Activated T-helper 2 cell treated with anti-CD3 and anti-CD28 coated beads, Interferon-gamma antibody, Interleukin-2, Interleukin-4, amounts not matched to agents 10 μg/mL and 5 μg/mL and 100 μg/mL, durations not matched to agents 14 hours and 24 hours and 36 hours (primary cell): ENCODE measurements around the gene ACO2. TPM values are rescaled to one million over a fixed set of nuclear protein-coding genes. Genes with fewer than 3 reads are reported as not detected.
"Not testable (repeated sequence)": the region's sequence is repeated elsewhere in the genome, so short reads cannot be mapped to it uniquely, and the experiment has no call there.

Source experiments
- DNase-seq: peaks from one replicate; pipeline ENCODE4 v3.0.0; 2021; ENCODE audit warnings: low spot score
- H3K27ac Mint-ChIP-seq: one replicate; pipeline ENCODE4 v1.8.0; 2021; ENCODE audit warnings: mixed read lengths
- H3K27me3 Mint-ChIP-seq: one replicate; pipeline ENCODE4 v1.8.0; 2021; ENCODE audit warnings: low read depth, mixed read lengths
- H3K36me3 Mint-ChIP-seq: one replicate; pipeline ENCODE4 v1.8.0; 2021; ENCODE audit warnings: low read depth, mixed read lengths
- H3K4me1 Mint-ChIP-seq: one replicate; pipeline ENCODE4 v1.8.0; 2021; ENCODE audit warnings: low read depth, mixed read lengths
- H3K4me3 Mint-ChIP-seq: one replicate; pipeline ENCODE4 v1.8.0; 2021; ENCODE audit warnings: low read depth, mild to moderate bottlenecking, moderate library complexity, mixed read lengths
- H3K9me3 Mint-ChIP-seq: one replicate; pipeline ENCODE4 v1.8.0; 2021; ENCODE audit warnings: mixed read lengths
- intact Hi-C: fragments of 100-400 bp; cut with micrococcal nuclease; formaldehyde crosslinking; loops from one replicate; pipeline ENCODE4 v1.15.1; 2023
- total RNA-seq: library from RNA; stranded (reverse); gene quantifications from 2 replicates; pipeline ENCODE4 v1.2.3, GENCODE V29; 2022

Gene ACO2
- total RNA-seq, 1 donor from 2014 or later, result 94.1 TPM

DNA sequence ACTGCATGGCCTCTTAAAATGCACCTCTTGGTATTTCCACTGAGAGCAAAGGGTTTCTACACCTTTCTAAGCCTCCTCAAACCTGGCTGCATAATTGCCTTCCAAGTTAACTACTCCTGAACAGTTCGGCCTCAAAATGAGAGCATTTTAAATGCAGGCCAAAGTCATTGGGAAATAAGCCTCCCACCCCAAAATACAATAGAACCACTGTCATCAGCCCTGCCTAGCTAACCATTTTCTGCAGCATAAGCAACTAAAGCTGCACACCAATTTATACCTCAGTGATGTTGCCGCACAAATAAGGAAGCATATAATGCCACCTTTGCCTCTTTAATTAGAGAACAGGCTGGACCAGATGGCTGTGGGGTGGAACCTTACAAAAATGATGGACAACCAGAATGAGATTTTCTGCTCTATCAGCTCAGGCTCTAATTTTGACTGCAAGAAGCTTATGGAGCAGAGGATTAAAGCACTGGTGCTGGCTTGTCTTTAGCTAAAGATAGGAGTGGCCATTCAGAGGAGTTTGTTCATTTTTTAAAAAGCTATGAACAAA lies 26.6 kb upstream of the ACO2 start:
- H3K27me3 Mint-ChIP-seq, result no peaks in the 10 kb centered on the region
- DNase-seq, result no peak
- peaks cover 33% of the 10 kb centered on the region for H3K36me3 Mint-ChIP-seq
- no peak overlapping the region for H3K4me3 Mint-ChIP-seq
- no peaks in the 10 kb centered on the region for H3K9me3 Mint-ChIP-seq
- peaks cover 7% of the 10 kb centered on the region for H3K4me1 Mint-ChIP-seq
- intact Hi-C loops, result loop anchor here (10.0 kb wide), 2 partner anchors 182 to 238 kb away; partner anchors contain the start of genes DESI1, L3MBTL2 and XRCC6
- no peak overlapping the region for H3K27ac Mint-ChIP-seq

DNA sequence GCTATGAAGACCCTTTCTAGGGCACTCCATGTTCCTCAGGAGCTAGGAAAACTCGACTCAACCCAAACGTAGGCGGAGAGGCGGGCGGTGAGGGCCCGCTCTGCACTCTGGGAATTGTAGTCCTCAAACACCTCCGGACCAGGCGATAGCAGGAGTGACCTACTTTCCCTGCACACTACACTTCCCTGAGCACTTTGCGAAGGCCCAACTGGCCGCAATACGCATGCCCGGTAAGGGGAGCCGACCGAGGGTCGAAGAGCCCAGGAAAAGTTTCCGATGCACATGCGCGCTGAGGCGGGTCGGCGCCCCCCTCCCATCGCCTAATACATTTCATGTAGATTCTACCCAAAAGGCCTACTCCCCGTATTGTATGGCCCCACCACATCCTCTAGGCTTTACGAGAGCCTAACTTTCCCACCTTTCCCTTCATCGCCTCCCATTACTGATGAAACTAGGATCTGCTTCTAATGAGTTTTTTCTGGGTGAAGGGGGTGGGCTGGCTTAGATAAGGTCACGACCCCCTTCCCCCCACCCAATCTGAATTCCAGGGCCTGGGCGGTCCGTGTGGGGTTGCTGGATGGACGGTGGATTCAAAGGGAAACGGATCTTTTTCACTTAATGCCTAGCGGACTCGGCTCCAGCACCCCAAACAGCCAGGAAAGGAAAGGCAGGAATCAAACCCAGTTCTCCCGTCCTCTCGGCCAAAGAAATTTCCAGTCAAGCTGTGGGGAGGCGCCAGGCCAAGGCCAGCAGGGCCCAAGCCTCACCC lies 24.4 kb upstream of the ACO2 start:
- DNase-seq, result peak; percentile 83
- peak overlapping the region; percentile 96 for H3K4me3 Mint-ChIP-seq
- no peaks in the 10 kb centered on the region for H3K9me3 Mint-ChIP-seq
- peak overlapping the region; percentile 89 for H3K27ac Mint-ChIP-seq
- intact Hi-C loops, result loop anchor here (1.0 to 10.0 kb wide), 4 partner anchors 25 to 240 kb away; partner anchors contain the start of genes ACO2, DESI1, L3MBTL2 and XRCC6
- H3K4me1 Mint-ChIP-seq, result peaks cover 13% of the 10 kb centered on the region
- no peaks in the 10 kb centered on the region for H3K27me3 Mint-ChIP-seq
- H3K36me3 Mint-ChIP-seq, result peaks cover 25% of the 10 kb centered on the region

DNA sequence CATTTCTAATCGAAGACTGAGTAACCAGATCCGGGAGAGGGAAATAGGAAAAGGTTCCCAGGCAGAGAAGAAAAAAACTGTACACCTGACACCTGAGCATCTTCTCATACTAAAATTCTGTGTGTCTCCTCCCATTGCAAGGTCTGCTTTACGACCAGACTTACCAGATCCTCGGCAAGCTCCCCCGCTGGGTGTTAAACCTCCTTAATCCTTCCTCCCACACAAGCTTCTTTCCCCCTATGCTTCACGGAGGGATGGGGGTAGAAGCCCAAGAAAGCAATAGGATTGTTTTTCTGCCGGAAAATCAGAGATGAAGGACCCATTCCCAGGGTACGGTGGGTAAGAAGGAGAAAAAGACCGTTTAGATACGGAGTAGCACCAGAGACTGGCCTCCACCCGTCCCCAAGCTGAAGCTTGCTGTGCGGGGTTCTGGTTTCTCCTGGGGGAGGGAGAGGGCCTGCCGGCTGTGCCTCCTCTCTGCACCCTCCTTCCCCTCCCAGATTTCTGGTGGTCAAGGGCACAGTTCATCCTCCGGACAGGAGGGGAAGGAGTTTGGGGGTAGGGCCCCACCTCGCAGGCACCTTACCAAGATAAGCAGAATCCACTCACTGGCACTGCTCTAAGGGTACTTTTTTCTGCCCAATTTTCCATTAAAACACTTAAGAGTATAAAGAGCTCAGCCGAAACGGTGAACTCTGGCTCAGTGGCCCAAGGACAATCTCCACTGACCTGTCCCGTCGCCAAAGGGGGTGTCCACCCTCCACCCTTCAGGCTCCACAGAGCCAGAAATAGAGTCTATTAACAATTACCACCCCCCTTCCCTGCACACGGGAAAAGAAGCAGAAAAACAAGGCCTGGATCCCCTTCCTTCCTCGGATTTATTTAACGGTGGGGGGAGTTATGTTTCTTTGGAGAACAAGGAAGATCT lies 23.5 kb upstream of the ACO2 start:
- no peaks in the 10 kb centered on the region for H3K27me3 Mint-ChIP-seq
- H3K4me1 Mint-ChIP-seq, result peaks cover 13% of the 10 kb centered on the region
- no peaks in the 10 kb centered on the region for H3K9me3 Mint-ChIP-seq
- peak overlapping the region; percentile 96 for H3K4me3 Mint-ChIP-seq
- peak overlapping the region; percentile 89 for H3K27ac Mint-ChIP-seq
- peak; percentile 30 for DNase-seq
- intact Hi-C loops, result loop anchor here (2.0 to 10.0 kb wide), 3 partner anchors 179 to 495 kb away; partner anchors contain the start of genes DESI1, L3MBTL2 and XRCC6
- peaks cover 25% of the 10 kb centered on the region for H3K36me3 Mint-ChIP-seq

DNA sequence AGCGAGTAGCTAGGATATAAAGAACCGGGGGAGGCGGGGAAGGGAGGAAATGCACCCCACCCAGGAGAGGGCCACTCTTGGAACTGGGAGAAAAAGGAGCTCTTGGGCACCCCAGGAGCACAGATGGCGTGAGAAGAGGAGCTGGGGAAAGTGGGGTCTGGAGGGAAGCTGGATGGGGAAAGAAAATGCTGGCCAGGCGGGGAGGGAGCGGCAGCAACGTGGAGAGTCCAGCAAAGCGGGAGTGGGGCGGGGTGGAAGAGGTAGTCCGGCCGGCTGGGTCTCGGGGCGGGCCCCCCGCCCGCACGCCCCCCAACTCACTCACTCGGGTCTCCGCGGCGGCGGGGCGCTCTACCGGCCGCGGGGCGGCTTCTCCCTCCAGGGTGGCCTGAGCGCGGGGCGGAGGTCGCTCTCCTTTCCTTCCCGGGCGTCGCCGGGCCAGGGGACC lies 22.8 kb upstream of the ACO2 start:
- Mint-ChIP-seq H3K27me3 (no peaks in the 10 kb centered on the region), H3K4me3 (peak overlapping the region; percentile 96), H3K9me3 (no peaks in the 10 kb centered on the region), H3K27ac (peak overlapping the region; percentile 98), H3K36me3 (peaks cover 25% of the 10 kb centered on the region), H3K4me1 (peaks cover 13% of the 10 kb centered on the region)
- intact Hi-C loops, result loop anchor here (2.0 to 10.0 kb wide), 3 partner anchors 179 to 495 kb away; partner anchors contain the start of genes DESI1, L3MBTL2 and XRCC6
- no peak for DNase-seq

DNA sequence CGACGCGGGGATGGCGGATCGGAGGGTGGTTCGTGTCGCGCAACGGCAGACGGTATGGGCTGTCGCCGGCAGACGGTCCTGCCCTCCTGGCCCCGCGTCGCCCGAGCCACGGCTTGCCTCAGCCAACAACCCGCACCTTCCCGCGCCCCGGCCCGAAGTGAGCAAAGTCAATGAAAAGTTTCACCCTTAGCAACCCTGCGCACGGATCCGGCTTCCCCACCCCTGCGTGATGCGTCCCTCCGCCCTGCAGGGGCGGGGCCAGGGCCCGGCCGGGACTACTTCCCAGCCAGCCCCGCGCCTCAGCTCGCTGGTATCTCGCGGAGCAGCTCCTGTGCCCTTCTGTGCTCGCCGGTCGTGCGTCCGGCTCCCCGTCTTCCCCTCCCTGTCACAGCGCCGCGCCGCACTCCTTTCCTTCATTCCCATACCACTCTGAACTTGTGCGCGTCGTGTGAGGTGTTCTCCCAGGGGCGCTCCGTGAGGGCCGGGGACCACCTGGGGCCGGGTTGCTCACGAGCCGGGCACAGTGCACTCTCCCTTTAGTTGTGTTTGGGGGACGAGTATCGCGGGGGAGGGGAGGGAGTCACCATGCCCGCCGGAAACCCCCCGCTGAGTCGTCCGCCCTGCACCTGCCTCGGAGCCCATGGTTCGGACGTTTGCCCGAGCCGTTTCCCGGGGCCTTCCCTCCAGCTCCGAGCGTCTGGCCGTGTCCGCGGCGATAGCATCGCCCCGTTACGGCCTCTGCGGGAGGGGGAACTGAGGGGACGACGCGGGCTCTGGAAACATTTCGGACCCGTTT lies 22.1 kb upstream of the ACO2 start, which contains the start of gene TOB2:
Gene TOB2 (minus strand): TSS at position 163 of the 796 bp plus-strand sequence. CDS start 9,456 bp downstream, outside the sequence.
- intact Hi-C loops, result loop anchor here (2.0 to 10.0 kb wide), 3 partner anchors 178 to 494 kb away; partner anchors contain the start of genes DESI1, L3MBTL2 and XRCC6
- no peaks in the 10 kb centered on the region for H3K9me3 Mint-ChIP-seq
- peaks cover 13% of the 10 kb centered on the region for H3K4me1 Mint-ChIP-seq
- DNase-seq, result peak; percentile 95
- H3K4me3 Mint-ChIP-seq, result peak within 1 kb of the TSS; percentile 96
- H3K36me3 Mint-ChIP-seq, result peaks cover 22% of the 10 kb centered on the region
- H3K27me3 Mint-ChIP-seq, result no peaks in the 10 kb centered on the region
- peak within 1 kb of the TSS; percentile 98 for H3K27ac Mint-ChIP-seq

DNA sequence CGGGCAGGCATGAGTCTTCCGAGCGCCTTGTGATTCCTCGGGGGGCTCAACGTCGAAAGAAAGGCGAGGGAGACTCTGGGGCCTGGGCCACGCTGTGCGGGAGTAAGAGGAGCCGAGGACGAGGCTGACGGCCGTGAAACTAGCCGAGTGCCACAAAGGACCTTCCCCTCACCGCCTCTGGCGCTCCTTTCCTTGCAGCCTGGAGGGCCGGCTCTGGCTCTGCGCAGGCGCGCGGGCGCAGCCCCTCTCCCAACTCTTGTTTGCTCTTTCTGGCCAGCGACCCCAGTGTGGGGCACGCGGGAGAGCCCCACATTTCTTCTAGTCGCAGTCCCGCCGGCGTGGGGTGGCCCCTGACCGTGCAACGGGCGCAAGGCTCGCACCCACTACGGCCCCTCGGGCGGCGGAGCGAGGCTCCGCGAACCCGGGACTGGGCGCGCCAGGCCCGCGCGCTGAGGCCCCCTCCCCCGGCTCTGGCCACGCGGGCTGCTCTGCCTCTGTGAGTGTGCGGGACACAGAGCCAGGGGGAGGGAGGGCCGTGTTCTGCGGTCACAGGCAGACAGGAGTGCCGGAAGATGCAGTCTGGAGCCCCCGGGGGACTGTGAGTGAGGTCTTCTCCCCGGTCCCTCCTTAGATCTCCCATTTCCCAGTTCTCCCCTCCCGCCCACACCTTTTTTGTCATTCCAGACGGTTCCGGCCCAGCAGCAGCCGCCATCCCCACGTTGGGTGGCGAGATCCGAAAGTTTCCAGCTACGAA lies 21.3 kb upstream of the ACO2 start:
- DNase-seq, result peak; percentile 61
- Mint-ChIP-seq H3K4me1 (peaks cover 11% of the 10 kb centered on the region), H3K27me3 (no peaks in the 10 kb centered on the region), H3K4me3 (peak overlapping the region; percentile 96), H3K27ac (peak overlapping the region; percentile 98), H3K9me3 (no peaks in the 10 kb centered on the region), H3K36me3 (peaks cover 17% of the 10 kb centered on the region)
- intact Hi-C loops, result loop anchor here (1.0 to 10.0 kb wide), 4 partner anchors 21 to 493 kb away; partner anchors contain the start of genes DESI1, L3MBTL2, PHF5A and XRCC6

DNA sequence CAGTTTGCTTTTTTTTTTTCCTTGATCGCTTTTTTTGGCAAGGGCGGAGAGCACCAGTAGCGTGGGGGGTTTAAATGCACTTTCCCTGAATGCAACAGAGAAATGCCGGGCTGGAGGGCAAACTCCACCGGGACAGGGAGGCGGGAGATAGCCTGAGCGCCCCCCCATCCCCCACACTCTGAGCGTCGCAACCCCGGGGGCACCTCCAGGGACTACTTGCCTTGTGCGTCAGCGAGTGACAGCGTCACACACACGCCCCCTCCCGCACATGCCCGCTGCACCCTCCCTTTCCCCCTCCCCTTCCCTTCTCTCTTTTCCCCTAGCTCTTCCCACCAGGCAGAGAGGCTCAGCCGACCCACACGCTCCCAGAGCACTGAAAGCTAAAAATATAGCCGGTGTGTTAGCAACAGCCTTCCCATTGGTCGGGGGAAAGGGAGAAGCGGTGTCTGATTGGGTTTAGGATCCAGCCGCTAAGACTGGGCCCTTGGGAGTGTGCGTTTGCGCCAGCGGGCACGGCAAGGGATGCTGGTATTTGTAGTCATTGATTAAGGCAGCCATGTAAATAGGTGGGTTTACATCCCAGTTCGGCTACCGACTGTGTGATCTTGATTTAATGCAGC lies 20.6 kb upstream of the ACO2 start:
- no peaks in the 10 kb centered on the region for H3K27me3 Mint-ChIP-seq
- H3K4me3 Mint-ChIP-seq, result peak overlapping the region; percentile 96
- intact Hi-C loops, result loop anchor here (1.0 to 10.0 kb wide), 3 partner anchors 20 to 243 kb away; partner anchors contain the start of genes DESI1, L3MBTL2, PHF5A and XRCC6
- peaks cover 13% of the 10 kb centered on the region for H3K36me3 Mint-ChIP-seq
- peaks cover 6% of the 10 kb centered on the region for H3K4me1 Mint-ChIP-seq
- no peaks in the 10 kb centered on the region for H3K9me3 Mint-ChIP-seq
- peak overlapping the region; percentile 98 for H3K27ac Mint-ChIP-seq
- DNase-seq, result peak; percentile 91

DNA sequence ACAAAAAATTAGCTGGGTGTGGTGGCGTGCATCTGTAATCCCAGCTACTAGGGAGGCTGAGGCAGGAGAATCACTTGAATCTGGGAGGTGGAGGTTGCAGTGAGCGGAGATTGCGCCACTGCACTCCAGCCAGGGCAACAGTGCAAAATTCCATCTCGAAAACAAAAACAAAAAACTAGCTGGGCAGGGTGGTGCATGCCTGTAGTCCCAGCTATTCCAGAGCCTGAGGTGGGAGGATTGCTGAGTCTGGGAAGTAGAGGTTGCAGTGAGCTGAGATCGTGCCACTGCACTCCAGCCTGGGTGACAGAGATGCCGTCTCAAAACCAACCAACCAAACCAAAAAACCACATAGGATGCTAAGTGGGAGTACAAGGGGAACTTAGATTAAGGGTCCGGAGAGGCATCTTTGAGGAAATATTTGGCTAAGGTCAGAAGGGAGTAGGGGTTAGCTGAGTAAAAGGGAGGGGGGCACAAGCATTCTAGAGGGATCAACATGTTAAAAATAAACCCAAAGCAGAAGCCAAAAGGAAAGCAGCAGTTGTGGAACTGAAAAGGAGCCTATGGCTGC lies 10.7 kb upstream of the ACO2 start:
- Mint-ChIP-seq H3K27ac (no peak overlapping the region), H3K27me3 (no peaks in the 10 kb centered on the region), H3K36me3 (peaks cover 34% of the 10 kb centered on the region), H3K9me3 (no peaks in the 10 kb centered on the region), H3K4me1 (peaks cover 3% of the 10 kb centered on the region), H3K4me3 (no peak overlapping the region)
- intact Hi-C loops, result no loop called here
- no peak for DNase-seq

DNA sequence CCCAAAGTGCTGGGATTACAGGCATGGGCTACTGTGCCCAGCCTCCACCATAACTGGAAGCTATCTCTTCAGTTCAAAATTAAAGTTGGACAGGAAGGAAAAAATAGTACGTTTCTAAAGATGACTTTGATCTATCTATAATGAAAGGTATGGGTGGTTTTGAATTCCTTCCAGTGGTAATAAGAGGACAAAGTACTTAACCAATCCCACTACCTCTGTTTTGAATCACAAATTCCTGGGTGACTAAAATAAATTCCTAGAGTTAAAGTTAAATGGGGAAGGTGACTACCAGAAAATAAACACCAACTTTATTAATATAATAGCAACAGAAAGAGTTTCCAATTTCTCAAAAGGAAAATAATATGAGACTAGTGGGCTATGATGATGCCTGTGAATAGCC lies 9.5 kb upstream of the ACO2 start:
- Mint-ChIP-seq H3K4me1 (peaks cover 3% of the 10 kb centered on the region), H3K27ac (no peak overlapping the region), H3K9me3 (no peaks in the 10 kb centered on the region), H3K27me3 (no peaks in the 10 kb centered on the region), H3K36me3 (peaks cover 40% of the 10 kb centered on the region), H3K4me3 (no peak overlapping the region)
- no peak for DNase-seq
- intact Hi-C loops, result no loop called here

DNA sequence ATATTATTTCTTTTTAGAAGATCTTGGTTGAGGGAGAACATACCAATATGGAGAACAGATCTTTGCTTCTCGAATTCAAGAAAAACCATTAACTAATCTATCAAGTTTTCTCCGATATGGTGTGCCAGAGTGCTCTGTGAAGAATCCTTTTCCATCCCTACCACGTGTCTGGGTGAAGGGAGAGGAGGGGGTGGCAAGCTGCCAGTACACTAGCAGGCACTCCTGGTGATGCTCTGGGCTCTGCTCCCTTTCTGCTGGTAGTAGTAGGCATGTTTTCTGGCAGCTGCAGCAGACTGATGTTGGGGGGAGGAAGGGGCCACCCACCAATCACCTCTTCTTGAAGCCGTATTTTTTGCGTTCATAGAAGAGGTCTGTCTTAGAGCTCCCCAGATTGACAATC lies 8.8 kb upstream of the ACO2 start:
- intact Hi-C loops, H3K27me3 Mint-ChIP-seq, H3K9me3 Mint-ChIP-seq, H3K4me1 Mint-ChIP-seq, H3K27ac Mint-ChIP-seq, H3K4me3 Mint-ChIP-seq, DNase-seq: not testable (repeated sequence)
- peaks cover 47% of the 10 kb centered on the region for H3K36me3 Mint-ChIP-seq
